Hematopoietic multipotent progenitor cell treated with erythropoietin and hydrocortisone succinate and interleukin-3 and kit ligand, for 15 days (in vitro differentiated cells): ENCODE data around the gene KLF15.

Experiments used
- DNase-seq: peaks from one replicate; pipeline ENCODE4 v3.0.0-alpha.2; 2015; ENCODE audit warnings: low spot score

The KLF15 gene

GRCh38 chr3:126357295-126358037 is at the start of gene KLF15:
KLF15 (minus strand) TSS chr3:126357408; CDS start chr3:126352922, 4,486 bp downstream.
- DNase-seq: peak; percentile 77

DNA sequence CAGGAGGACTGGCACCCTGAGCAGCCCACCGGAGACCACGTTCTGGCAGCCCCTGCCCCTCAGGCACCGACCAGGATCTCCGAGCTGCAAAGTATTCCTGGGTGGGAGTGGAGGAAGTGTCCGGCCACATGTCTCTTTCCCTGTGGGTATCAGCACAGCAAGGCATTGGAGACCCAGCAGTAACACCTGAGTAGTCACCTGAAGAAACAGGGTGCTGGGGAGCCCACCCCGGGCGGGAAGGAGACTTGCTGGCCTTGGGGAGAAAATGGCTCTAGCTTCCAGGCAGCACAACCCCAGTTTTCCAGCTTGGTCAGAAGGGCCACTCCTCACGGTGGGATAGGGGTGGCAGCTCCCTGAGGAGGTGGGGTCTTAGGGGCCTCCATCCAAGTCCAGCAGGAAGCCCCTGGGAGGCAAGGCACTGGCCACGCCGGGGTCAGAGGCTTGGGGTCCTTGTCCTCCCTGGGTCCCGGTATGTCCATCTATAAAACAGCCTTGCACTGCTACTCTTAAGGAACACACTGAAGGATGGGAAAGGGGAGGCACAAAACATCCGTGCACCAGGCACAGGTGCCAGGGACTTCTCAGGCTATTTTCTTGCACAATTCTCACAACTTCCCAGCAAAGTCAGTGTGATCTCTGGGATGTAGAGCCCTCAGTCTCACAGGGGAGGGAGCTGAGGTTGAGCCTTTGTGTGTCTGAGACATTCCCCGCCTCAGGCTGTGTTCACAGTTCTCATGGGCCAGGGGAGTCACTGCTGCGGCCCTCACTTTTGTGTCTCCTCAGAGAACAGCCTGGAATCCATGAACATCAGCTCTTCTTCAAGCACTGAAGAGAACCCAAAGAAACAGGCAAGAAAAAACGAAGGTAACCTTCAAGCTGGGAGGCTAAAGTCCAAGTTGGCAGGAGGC is 49.4 kb upstream of the KLF15 start:
- no peak for DNase-seq

- no peak for DNase-seq
These were observed 45.6 kb upstream of the KLF15 start for GRCh38 chr3:126402666-126403302.

GRCh38 chr3:126402178-126402577 is 45.0 kb upstream of the KLF15 start:
- DNase-seq: no peak

GRCh38 chr3:126401611-126402160 is 44.5 kb upstream of the KLF15 start:
- no peak for DNase-seq

- DNase-seq: no peak
These were observed 42.5 kb upstream of the KLF15 start for GRCh38 chr3:126399756-126400155.

- DNase-seq: no peak
These were observed 42.1 kb upstream of the KLF15 start for GRCh38 chr3:126399351-126399735.

DNA sequence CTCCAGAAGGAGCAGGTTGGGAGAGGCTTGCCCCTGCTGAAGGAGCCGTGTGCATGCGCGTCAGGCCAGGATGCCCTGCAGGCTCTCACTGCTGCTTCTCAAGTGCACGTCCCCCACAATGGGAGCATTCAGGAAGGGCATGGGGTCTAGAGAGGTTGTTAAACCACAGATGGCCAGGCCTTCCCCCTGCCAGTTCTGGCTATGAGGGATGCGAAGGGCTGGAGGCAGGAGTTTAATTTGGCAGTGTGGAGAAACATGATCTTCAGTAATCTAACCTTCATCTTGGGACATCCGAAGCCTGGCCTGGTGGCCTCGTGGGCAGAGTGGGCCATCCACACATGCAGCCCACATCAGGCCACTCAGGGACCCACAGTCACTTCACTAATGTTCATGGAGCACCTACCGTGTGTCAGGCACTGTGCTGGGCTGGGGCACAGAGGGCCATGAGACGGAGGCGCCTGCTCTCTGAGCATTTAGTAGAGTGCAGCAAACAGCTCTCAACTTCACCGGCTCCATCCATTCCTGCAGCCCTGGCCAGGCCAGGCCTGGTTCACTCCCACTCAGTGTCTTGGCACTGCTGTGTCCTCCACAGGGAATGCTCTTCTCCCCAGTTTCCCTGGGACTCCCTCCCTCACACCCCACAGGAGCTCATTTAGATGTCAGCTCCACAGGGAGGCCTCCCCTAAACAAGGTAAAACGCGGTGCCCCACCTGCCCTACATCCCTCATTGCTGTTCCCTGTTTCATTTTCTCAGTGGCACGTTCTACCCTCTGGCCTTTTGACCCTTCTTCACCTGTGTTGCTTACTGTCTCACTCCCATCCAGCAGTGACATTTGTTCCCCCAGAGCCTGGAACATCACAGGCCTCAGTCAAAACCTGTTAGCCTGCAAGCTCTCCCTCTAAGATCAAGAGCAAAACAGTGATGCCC is 41.5 kb upstream of the KLF15 start:
- DNase-seq: no peak

DNA sequence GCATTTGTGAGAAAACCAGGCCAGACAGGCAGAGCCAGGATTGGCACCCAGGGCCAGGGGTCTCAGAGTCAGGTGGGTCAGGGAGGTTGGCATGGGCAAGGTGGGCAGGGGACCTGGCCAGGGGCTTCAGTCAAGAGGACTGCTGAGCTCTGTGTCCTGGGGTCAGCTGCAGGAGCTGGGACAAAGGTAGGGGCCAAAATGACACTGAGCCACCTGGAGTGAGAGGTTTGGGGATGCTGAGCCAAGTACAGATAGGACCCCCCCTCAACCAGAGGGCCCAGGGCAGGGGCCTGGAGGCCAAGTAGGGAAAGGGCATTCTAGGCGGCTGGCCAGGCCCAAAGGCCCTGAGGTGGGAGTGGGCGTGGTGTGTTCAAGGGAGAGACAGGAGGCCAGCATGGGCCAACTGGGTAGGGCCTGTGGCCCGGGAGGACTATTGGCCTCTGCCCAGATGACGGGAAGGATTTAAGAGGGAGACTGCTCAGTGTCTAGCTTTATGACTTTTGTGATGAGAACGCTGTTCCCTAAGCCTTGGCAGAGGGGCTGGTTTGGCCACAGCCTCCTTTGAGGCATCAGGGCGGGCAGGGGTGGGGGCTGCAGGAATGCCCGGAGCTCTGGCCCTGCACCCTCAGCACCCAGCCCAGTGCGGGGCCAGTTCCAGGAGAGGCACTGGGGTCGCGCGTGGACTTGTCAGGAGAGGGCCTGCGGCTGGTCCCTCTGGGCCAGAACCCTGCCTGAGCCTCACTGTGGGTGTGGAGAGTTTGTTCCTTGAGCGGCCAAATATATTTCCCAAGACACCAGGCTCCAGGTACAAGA is 40.6 kb upstream of the KLF15 start:
- no peak for DNase-seq

DNA sequence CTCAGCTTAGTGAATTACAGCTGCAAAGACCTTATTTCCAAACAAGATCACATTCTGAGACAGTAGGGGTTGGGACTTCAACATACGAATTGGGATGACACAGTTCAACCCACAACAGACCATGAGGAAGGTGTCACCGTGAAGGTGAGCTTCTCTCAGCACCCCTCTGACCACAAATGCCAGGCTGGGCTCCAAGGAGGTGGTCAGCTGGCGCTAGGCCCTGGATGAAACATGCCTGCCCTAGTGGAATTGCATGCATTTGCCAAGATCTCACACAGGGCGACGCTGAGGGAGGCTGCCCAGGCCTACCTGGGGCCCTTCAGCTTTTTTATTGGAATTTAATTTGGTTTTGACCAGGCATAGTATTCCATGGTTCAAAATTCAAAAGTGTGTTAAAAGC is 39.3 kb upstream of the KLF15 start:
- no peak for DNase-seq

DNA sequence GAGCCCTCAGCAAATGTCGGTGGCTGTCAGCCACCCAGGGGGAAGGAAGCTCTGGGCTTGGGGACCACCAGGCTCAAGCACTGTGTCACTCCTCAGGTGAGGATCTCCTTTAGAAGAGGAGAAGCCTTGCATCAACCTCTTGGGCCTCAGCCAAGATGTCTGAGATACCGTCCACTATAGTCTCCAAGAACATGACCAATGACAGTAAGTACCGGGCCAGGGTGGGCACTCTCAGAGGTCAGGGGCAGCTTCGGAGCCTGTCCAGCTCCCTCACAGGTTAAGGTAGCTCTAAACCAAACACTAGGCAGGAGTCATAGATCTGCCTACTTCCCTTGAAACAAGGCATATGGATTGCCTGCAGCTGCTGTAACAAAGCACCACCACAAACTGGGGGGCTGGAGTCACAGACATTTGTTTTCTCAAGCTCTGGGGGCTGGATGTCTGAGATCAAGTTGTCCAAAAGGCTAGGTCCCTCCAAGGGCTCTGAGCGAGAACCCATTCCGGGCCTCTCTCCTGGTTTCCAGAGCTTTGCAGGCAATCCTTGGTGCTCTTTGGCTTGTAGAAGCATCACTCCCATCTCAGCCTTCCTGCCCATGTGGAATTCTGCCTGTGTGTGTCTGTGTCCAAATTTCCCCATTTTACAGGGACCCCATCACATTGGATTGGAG is 38.8 kb upstream of the KLF15 start:
- no peak for DNase-seq

- no peak for DNase-seq
These were observed 37.7 kb upstream of the KLF15 start for GRCh38 chr3:126394977-126395321.

- DNase-seq: no peak
These were observed 37.2 kb upstream of the KLF15 start, which contains the start of gene CFAP100 for GRCh38 chr3:126394179-126394976. CFAP100 (plus strand) TSS chr3:126394909; CDS start chr3:126396001, 1,092 bp downstream.

- DNase-seq: no peak
These were observed 36.4 kb upstream of the KLF15 start for GRCh38 chr3:126393563-126393962.

GRCh38 chr3:126392246-126392645 is 35.0 kb upstream of the KLF15 start:
- DNase-seq: no peak

GRCh38 chr3:126391631-126392030 is 34.4 kb upstream of the KLF15 start:
- no peak for DNase-seq

DNA sequence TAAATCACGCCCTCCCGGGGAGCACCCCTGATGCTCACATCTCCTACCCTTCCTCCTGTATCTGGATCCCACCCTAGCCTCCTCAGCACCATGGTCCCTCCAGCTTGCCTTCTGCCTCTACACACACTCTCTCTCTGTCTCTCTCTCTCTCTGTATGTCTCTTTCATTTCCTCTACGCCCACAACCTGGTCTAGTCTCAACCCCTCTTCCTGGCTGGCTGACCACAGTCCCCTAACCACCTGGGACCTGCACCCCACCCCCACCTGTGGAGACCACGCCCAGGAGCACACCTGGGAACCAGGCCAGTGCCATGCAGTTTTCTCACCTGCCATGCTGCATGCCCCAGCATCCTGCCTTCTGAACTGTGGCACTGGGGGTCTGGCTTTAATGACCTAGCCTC is 33.5 kb upstream of the KLF15 start:
- DNase-seq: no peak

- DNase-seq: no peak
These were observed 33.0 kb upstream of the KLF15 start for GRCh38 chr3:126390201-126390600.

DNA sequence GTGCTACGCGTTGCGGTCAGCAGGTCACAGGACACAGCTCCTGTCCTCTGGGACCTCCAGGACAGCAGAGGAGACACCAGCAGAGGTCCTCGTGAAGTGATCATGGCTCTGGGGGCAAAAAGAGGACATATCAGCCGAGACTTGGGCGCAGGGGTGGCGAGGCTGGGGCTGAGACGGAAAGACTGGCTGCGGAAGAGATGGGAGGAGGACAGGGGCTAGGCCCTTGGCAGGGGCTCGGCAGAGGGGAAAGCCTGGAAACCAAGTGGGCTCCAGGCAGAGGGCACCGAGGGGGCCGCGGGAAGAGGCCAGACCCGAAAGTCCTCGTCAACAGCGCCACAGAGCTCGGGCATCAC is 32.6 kb upstream of the KLF15 start:
- no peak for DNase-seq
